ENCODE data around the gene HK2.
"Not testable (repeated sequence)": the region's sequence is repeated elsewhere in the genome, so short reads cannot be mapped to it uniquely, and the experiment has no call there.

HK2 gene

DNA sequence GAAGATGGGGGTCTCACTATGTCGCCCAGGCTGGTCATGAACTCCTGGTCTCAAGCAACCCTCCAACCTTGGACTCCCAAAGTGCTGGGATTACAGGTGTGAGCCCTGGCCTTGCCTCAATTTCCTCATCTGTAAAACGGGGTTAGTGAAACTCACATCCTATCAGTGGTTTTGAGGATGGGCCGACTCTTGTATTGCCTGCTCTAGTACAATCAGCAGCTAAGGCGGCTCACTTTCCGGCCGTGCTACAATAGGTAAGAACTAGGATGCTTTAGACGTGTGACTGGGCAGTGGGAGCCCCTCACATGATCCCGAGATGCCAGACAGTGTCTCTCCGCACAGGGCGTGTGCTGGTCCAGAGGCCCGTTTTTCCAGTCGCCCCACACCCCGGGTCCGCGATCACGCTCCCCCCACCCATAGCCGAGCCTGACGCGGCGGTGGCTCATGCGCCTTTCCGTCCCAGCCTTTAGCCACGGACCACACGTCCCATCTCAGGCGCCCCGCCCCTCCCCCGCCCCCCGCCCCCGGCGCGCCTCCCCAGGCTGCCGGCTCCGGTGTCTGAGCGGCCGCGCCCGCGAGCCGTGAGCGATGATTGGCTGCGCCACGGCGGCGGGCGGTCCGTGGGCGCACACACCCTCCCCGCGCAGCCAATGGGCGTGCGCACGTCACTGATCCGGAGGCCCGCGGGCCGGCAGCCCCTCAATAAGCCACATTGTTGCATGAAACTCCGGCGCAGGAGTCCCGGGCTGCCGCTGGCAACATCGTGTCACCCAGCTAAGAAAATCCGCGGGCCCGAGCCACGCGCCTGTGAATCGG lies at the start of gene HK2:
Gene HK2, plus strand, starts transcription at position 710 of the 816 bp plus-strand sequence. CDS start 454 bp downstream, outside the sequence.
- DNase-seq = peak; percentile 87 to 90

DNA sequence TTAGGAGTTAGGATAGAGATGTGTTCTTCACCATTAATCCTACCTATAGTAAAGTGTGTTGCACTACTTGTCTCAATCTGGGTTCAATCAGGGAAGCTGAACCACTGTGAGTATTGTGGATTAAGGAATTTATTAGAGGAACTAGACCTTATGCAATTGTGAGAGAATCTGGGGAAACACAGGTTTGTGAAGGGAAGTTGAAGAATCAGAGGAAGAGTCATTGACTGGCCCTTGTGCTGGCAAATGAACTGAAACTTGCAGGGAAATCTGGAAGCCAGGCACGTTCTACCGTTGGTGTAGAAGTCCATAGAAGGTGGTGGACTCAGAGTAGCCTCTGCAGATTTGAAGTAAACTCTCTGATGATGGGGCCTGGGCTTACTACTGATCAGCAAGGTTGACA lies 44.7 kb upstream of the HK2 start:
- no peak for DNase-seq

DNA sequence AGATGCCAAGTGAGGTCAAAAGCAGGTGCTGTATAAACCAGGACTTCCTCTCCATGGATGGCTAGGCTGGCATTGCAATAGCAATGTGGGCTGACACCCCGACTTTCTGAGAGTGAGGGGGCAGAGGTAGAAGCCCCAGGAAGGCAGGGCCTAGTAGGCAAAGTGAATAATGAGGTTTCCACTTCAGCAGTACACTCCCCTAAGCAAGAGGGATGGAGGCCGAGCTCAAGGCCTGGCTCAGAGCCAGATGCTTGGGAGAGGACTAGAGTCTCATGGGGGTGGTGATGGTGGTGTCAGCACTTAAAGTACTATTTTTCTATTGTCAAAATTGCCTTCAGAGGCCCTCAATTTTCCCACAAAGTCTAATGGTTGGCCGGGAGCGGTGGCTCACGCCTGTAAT lies 41.6 kb upstream of the HK2 start:
- DNase-seq = no peak

DNA sequence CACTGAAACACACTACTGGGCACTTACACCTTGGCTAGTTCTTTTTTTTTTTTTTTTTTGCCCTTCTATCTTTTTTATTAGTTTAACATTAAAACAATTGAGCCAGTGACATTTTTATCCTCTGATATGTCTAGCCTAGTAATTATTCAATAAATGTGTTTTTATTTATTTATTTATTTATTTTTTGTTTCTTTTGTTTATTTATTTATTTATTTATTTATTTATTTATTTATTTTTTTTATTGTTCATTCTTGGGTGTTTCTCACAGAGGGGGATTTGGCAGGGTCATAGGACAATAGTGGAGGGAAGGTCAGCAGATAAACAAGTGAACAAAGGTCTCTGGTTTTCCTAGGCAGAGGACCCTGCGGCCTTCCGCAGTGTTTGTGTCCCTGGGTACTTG lies 39.0 kb upstream of the HK2 start:
- not testable (repeated sequence) for DNase-seq

DNA sequence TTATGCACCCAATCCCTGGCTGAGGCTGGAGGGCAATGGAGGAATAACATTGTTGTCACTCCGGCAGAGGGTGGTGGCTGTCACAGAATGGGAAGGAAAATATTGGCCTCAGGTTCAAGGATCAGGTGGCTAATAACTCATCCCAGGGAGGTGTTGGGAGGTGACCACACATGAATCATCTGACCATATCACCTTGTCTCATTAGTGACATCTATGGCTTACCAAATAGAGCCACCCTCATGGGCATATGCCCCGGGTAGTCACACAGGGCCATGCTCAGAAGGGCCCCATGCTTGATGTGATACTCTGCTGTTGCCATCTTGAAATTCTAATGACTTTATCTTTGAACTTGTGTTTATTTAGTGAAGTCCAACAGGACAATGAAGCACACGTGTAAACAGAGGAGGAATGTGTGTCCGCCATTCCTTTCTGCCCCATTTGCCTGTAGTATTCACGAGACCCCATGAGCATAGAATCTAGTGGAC lies 27.5 kb upstream of the HK2 start:
- DNase-seq = no peak

DNA sequence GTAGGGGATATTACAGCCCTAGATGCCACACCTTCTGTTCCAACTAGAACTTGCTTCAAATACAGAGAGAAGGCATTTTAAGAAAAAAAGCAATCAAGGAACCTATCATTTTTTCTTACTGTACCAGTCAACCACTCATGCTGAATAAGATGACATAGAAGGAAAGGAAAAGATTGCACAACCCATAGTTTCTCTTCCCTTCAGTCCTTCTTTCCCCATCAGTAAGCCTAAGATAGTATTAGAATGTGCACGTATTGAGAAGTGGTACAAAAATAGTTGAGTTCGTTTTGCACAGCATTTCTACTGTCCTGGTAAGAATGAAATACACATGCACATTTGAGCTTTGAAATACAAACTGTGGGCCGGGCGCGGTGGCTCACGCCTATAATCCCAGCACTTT lies 27.0 kb upstream of the HK2 start:
- DNase-seq = no peak

DNA sequence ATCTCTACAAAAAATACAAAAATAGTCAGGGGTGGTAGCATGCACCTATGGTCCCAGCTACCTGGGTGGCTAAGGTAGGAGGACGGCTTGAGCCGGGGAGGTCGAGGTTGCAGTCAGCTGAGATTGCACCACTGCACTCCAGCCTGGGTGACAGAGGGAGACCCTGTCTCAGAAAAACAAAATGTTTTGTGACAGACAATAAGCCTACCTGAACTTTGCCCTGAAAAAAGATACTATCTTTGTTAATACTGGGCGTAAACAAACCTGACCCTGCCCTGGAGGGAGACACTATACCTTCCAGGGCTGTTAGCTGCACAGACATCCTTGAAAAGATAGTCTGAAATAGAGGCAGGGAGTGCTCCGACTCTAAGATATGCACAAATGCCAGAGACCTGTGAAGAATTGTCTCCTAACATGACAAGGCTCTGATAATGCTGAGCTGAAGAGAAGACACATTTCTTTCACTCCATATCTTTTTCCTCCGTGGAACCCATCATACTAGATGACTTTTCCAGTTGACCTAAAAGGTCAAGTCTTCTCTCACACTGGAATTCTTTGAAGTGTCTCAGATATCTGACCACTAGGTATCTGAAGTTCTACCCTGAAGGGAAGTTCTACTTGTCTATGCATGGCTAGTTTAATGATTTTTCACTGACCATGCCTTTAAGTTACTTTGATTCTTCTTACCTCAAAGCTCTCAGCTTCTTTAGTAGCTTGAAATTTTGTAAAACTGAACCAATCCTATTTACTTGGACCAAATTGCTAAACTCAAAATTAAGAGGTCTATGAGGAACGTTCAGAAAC lies 20.9 kb upstream of the HK2 start:
- no peak for DNase-seq

DNA sequence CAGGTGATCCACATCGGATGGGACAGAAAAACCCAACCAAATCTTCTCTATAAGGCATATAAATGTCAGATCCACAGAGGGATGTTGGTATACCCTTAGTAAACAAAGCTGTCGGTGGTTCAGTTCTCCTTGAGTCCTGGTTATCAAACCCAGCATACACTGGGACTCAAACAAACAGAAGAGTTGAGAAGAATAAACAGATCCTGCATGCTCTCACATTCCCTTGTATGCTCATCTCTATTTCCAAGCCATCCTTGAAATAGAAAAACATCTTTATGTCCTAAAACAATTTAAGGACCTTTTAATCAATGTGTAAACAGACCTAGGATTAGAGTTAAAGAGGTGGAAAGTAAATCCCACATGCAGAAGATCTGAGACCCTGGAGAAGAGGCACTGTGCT lies 19.8 kb upstream of the HK2 start:
- DNase-seq = no peak

DNA sequence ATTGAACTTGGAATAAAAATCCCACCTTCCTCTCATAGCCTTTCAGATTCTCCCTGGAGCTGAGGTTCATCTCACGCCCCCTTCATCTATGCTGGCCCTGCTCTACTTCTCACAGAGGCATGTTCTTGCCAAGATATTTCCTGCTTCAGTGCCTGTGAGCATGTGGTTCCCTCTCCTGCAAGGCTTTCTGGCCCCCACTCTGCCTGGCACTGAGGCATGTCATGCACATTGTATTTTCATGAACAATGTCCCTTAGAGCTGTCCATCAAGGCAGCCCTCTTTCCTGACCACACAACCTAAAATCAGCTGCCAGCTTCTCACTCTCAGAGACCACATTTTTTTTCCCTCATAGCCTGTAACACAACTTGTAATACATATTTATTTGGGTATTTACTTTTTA lies 18.0 kb upstream of the HK2 start:
- no peak for DNase-seq

DNA sequence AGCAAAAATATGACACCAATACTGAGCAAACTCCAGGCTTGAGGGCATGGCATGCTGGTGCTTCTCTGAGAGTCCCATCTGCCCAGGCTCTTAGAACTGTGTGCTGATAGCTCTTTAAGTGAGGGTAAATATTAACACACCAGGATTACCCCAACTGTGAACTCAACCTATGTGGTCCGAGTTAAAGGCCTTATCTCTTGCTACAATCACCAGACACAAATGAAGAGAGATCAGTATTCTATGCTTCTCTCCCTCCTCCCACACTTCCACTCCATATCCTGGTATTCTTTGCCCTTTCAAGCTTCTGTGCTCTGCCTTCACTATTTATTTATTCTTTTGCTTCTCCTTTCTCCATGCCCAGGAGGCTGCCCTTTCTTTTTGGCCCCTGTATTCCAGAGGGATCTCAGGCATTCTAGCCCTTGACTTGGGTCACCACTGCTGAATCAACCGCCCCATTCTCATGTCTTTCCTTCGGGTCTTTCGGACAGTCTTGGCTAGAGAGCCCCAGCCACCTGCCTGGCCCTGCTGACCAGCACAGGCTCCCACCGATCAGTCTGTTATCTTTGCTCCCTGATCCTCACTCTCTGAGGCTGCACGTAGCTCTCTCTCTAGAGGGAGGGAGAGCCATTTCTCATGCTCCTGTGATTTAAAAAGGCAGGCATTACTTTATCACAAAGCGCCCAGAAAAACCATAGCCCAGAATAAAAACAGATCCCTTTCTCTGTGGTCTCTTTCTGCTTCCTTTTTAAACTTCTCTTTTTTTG lies 17.2 kb upstream of the HK2 start:
- no peak for DNase-seq

DNA sequence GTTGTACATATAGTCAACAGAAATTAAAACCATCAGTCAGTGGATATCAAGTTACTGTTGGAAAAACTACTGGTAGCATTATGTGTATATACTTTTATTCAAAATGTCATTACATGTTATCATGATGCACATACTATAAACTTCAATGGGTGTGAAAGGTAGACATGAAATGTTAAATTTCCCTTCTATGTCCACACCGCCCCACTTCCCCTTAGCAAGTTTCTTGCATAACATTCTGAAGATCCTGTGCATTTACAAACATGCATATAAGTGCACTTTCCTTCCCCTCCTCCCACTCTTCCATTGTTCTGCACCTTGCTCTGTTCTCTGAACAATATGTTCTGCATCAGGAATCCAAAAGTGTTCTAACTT lies 16.6 kb upstream of the HK2 start:
- DNase-seq = no peak

DNA sequence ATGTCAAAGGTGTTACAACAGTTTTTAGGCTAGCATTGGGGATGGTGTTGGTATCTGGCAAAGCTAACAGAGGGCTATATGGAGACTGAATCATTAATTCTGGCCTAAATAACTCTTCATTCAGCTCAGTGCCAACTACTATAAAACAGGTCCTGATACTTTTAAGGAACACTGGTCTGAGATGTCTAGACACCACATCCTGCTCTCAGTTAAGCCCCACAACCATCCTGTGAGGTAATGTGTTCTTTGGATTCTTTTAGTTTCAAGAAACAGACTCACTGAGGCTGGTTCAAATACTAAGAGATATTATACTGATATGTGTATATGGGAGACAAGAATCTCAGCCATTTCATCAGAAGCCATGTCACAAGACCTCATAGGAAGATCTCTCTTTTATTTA lies 14.2 kb upstream of the HK2 start:
- DNase-seq = no peak

DNA sequence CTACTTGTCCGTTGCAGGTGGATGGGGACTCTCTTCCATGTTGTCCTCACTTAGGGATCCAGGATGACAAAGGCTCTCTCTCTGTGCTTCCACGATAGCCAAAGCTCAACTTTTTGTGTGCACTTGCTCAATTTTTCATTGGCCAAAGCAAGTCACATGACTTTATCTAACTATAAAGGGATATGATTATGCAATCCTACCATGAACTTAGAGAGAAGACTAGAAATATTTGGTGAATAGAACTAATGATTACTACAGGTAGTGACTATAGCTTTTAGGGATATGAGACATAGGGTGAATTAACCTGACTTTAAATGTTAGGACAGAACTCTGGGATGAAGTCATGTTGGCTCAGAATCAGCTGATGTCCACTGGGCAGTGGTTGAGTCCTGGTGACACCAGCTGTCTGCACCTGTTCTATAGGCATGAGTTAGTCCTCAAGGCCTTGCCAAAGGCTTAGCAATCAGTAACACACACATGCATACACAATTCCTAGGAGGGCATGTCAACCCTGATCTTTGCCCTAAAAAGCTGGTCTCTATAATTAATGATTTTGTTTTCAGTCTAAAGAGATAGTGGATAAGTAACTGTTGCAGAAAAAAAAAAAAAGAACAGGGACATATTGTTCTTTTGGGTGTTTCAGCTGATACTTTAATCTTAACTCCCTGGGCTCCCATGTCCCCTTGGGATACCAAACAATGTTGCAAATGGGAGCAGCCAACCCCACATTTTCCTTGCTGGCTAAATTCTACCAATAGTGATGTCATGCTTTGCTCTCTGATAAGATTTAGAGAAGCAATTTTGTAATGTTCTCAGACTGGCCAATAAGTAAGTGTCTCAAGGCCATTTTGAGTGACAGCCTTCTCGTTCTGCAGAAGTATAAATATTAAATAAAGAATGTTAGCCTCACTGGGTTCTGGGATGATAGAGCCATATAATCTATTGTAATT lies 12.5 kb upstream of the HK2 start:
- no peak for DNase-seq

DNA sequence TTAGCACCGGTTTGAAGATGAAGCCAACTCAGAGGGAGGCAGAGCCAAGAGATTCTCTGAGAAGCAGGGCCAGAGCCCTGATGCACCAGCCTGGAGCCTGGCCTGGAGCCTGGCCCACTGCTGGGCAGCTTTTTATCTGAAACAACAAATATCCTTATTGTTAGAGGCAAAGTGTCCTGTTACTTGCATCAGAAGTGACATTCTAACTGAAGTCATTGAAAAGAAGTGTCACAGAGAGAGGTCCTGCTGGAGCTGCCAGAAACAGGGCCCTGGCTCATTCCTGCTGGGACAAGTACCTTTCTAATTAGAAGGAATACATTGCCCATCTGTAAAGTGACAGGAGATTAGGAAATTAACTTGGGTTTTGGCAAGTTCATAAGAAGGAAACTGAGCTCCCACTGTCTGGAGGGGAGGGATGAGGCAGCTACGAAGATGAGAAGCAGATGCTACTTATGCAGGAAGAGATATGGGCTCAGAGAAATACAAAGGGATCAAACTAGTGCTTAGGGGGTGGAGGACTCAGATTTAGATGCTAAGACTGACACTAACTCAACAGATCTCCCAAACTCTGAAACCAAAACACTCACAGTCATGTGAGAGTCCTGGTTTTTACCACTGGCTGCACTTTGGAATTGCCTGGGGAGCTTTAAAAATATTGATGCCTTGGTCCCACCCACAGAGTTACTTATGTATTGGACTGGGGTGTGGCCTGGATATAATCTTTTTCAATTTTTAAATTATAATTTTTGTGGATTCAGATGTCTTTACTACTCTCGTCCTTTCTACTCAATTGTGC lies 11.0 kb upstream of the HK2 start:
- no peak for DNase-seq

DNA sequence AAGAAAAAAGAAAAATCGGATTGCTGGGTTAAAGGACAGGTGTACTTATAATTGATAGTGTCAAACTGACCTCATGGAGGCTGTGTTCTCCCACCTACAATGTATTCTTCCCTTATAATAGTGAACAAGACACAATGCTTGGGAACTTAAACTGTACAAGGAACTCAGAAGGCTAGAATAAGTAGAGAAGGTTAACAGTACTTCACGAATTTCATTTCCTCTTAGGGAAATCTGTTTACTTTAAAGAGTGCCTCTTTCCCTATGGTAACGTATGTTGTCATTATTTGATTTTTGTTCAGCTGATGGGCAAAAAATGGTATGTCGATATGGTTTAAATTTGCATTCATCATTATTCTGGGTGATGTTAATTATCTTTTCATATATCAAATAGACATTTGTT lies 9.2 kb upstream of the HK2 start:
- no peak for DNase-seq

DNA sequence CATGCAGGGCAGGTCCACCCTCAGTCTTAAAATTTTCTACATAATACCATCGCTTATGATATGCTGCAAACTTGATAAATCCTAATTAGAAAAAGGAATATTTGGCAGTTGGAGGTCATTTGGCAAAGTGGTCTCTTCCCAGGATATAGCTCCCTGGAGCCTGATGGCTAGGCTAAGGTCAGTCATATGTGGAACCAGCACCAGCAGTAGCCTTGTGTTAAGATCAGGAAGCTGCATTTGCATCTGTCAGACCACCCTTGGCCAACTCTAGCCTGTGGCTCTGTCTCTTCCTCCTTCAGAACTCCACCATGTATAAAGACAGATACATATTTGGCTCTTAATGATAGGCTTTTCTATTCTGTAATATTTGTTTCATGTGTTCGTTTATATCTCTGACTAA lies 5.4 kb upstream of the HK2 start:
- no peak for DNase-seq

DNA sequence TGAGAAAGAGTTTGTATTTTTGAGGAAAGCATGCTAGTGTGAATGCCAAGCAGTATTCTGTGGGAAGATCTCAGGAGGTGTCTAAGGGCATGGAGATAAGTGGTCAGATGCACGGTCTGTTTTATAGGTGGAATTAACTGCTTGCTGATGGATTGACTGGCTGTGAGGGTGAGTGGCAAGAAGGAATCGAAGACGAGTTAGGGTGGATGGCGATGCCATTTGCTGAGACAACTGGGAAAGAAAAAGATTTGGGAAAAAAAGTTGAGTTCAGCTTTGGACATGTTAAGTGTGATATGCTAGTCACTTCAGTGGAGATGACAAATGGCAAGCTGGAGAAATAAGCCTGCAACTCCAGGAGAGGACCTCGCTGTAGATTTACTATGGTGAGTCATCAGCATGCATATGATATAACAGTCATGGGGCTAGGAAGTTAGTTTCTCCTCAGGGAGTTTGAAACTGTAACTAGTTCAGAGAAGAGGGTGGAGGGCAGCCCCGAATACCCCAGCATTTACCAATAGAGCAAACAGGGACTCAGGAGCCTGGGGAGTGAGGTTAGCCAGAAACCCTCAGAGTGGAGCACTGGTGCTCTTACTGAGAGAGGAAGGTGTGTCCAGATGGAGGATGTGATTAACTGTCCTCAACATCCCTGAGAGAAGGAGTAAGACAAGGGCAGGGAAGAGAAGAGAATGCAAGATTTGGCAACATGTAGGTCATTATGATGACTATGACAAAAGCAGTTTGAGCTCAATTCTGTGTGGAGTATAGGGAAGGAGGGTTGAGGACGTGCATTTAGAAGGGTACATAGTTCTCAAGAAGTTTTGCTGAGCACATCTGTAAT lies 2.0 kb upstream of the HK2 start:
- DNase-seq = no peak

DNA sequence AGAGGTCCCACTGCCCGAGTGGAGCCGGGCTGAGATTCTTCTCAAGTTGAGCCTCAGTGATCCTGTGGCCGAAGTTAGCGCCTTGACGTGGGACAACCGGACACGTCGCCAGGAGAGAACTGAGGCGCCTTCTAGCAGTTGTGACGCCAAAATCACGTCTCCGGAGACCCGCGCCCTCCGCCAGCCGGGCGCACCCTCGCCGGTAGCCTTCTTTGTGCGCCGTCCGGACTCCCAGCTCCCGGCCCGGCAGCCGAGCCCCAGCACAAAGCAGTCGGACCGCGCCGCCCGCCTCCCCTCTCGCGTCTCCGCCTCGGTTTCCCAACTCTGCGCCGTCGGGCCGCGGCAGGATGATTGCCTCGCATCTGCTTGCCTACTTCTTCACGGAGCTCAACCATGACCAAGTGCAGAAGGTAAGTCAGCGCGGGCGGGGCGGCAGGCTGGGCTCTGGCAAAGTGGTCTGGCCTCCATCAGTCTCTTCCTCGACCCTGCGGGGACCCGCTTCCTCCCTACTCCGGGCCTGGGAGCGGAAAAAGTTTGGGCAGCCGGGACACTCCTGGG lies 386 bp downstream of the HK2 start:
- DNase-seq = peak; percentile 67 to 69

DNA sequence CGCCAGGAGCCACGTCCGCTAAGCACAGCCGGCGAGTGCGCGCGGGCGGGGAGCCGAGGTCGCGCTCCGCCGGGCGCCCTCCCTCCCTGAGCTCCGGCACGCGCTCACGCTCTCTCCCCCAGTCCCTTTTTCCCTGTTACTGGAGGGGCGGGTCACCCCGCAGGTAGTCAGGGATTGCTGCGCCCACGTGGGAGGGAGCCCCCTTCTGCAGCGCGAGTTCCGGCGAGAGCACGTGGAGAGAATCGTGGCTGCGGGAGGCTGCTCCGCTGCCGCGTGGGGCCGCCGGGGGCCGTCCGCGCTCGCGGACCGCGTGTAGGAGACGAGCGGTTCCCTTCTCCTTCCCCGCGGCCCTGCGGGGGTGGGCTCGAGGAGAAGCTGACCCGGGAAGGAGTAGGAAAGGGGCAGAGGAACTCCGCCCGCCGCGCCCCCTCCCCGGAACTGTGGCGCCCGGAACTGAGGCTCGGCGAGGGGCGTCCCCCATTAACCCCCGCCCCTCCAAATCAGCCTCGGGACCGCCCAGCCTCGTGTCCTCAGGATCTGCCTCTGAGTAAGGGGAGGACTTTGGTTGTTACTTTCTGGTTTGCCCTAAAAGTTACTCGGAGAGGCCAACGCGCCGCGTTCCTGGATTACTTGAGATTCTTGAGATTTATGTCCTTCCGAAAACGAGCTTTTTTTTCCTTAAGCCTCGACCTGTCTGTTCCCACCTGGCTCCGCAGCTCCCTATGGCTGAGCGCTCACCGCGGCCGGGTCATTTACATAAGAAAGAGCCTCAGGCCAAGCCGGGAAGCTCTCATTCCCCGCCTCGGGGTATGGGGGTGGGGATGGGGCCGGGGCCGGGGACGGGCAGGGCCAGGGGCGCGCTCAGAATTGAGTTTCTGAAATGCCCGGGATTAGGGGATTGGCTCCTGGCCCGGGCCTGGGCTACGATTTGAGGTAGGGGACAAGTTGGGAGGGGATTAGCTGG lies 1.1 kb downstream of the HK2 start:
- peak; percentile 84 to 85 for DNase-seq

Measured in activated T-cell treated with anti-CD3 and anti-CD28 coated beads, Interleukin-2, amount 50 U/mL, for 48 hours (primary cell).